Measurements from ENCODE around the gene C9orf152.
"Not testable (repeated sequence)": the region's sequence is repeated elsewhere in the genome, so short reads cannot be mapped to it uniquely, and the experiment has no call there.

C9orf152 gene

DNA sequence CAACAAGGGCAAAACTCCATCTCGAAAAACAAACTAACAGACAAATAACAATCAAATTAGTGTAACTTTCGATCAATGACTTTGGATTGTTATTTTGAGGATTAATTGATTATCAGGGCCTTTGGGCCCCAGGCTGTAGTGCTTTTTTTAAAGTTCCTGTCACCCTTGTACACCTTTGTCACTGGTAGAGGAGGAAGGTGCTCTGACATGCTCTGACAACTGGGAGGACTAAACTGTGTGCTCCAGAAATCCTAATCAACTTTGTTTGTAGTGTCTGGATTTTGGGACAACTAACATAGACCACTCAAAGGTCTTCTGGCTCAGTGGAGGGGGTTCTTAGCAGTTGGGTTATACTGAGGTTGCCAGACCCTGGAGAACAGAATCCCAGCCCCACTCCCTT, 46.5 kb upstream of the C9orf152 start:
- H3K27ac ChIP-seq = no peak overlapping the region
- H3K4me3 ChIP-seq (ENCODE audit: low read depth, low read length) = peak overlapping the region; percentile 90
- DNase-seq = no peak
- in situ Hi-C loops (cut with HindIII; ENCODE audit: low pct_ligation_motif_present, low sequenced_read_pairs) = no loop called here
- H3K27me3 ChIP-seq (replicated peaks) = no peaks in the 10 kb centered on the region
- TF ChIP-seq, protein P1, sequence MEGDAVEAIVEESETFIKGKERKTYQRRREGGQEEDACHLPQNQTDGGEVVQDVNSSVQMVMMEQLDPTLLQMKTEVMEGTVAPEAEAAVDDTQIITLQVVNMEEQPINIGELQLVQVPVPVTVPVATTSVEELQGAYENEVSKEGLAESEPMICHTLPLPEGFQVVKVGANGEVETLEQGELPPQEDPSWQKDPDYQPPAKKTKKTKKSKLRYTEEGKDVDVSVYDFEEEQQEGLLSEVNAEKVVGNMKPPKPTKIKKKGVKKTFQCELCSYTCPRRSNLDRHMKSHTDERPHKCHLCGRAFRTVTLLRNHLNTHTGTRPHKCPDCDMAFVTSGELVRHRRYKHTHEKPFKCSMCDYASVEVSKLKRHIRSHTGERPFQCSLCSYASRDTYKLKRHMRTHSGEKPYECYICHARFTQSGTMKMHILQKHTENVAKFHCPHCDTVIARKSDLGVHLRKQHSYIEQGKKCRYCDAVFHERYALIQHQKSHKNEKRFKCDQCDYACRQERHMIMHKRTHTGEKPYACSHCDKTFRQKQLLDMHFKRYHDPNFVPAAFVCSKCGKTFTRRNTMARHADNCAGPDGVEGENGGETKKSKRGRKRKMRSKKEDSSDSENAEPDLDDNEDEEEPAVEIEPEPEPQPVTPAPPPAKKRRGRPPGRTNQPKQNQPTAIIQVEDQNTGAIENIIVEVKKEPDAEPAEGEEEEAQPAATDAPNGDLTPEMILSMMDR (IDR thresholded peaks at IDR 0.05; ENCODE audit: low read depth, low read length, missing control alignments) = no peak
- H3K36me3 ChIP-seq (replicated peaks) = peaks cover 12% of the 10 kb centered on the region

GRCh38 chr9:110252509-110253139, 44.7 kb upstream of the C9orf152 start:
- no peaks in the 10 kb centered on the region for H3K27me3 ChIP-seq (replicated peaks)
- in situ Hi-C loops (cut with HindIII; ENCODE audit: low pct_ligation_motif_present, low sequenced_read_pairs) = no loop called here
- TF ChIP-seq, protein P1 (IDR thresholded peaks at IDR 0.05; ENCODE audit: low read depth, low read length, missing control alignments) = no peak
- no peak for DNase-seq
- no peak overlapping the region for H3K4me3 ChIP-seq (ENCODE audit: low read depth, low read length)
- H3K27ac ChIP-seq = peak overlapping the region; percentile 27
- H3K36me3 ChIP-seq (replicated peaks) = peaks cover 23% of the 10 kb centered on the region

DNA sequence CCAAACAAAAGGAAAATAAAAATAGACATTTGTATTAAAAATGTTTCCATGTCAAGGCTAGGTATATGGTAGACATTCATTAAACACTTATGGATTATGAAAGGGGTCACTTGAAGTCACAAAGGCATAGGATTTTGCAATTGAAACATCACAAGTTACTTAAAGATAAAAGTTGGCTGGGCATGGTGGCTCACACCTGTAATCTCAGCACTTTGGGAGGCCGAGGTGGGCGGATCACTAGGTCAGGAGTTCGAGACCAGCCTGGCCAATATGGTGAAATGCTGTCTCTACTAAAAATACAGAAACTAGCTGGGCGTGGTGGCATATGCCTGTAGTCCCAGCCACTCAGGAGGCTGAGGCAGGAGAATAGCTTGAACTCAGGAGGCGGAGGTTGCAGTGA, 43.8 kb upstream of the C9orf152 start:
- DNase-seq; in situ Hi-C loops (cut with HindIII; ENCODE audit: low pct_ligation_motif_present, low sequenced_read_pairs); H3K27ac ChIP-seq; H3K4me3 ChIP-seq (ENCODE audit: low read depth, low read length); H3K27me3 ChIP-seq (replicated peaks): not testable (repeated sequence)
- H3K36me3 ChIP-seq (replicated peaks) = peaks cover 28% of the 10 kb centered on the region

GRCh38 chr9:110251212-110251611, 43.3 kb upstream of the C9orf152 start:
- no peak for DNase-seq
- Histone ChIP-seq H3K27me3 (replicated peaks) (no peaks in the 10 kb centered on the region), H3K36me3 (replicated peaks) (peaks cover 34% of the 10 kb centered on the region), H3K27ac (no peak overlapping the region), H3K4me3 (ENCODE audit: low read depth, low read length) (no peak overlapping the region)
- TF ChIP-seq, protein P1 (IDR thresholded peaks at IDR 0.05; ENCODE audit: low read depth, low read length, missing control alignments) = no peak
- in situ Hi-C loops (cut with HindIII; ENCODE audit: low pct_ligation_motif_present, low sequenced_read_pairs) = no loop called here

GRCh38 chr9:110249603-110250002, 41.6 kb upstream of the C9orf152 start:
- DNase-seq = no peak
- Histone ChIP-seq H3K36me3 (replicated peaks) (peaks cover 45% of the 10 kb centered on the region), H3K4me3 (ENCODE audit: low read depth, low read length) (no peak overlapping the region), H3K27ac (no peak overlapping the region), H3K27me3 (replicated peaks) (no peaks in the 10 kb centered on the region)
- in situ Hi-C loops (cut with HindIII; ENCODE audit: low pct_ligation_motif_present, low sequenced_read_pairs) = no loop called here
- TF ChIP-seq, protein P1 (IDR thresholded peaks at IDR 0.05; ENCODE audit: low read depth, low read length, missing control alignments) = no peak

DNA sequence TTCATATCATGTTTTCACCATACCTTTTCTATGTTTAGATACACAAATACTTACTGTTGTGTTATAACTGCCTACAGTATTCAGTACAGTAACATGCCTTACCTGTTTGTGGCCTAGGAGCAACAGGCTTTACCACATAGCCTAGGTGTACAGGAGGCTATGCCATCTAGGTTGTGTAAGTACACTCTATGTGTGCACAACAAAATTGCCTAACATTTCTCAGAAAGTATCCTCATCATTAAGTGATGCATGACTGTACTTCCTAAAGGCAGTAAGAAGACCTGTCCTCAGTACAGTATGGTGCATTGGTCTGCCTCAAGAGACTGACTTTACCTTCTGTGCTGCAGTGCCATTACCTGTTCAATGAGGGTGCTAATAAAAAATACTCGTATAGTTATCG, 40.4 kb upstream of the C9orf152 start:
- no peak for DNase-seq
- Histone ChIP-seq H3K27ac (no peak overlapping the region), H3K4me3 (ENCODE audit: low read depth, low read length) (no peak overlapping the region), H3K36me3 (replicated peaks) (peaks cover 52% of the 10 kb centered on the region), H3K27me3 (replicated peaks) (no peaks in the 10 kb centered on the region)
- TF ChIP-seq, protein P1 (IDR thresholded peaks at IDR 0.05; ENCODE audit: low read depth, low read length, missing control alignments) = no peak
- in situ Hi-C loops (cut with HindIII; ENCODE audit: low pct_ligation_motif_present, low sequenced_read_pairs) = no loop called here
